GM12875 (cell line): ENCODE results near the gene POU6F2.

Experiments
- H3K4me3 ChIP-seq: one replicate; pipeline ENCODE4 v1.5.1; 2011; ENCODE audit warnings: low read depth, low read length, control low read depth
- CTCF ChIP-seq: IDR thresholded peaks from 2 replicates; pipeline ENCODE4 v1.5.1; 2011; ENCODE audit warnings: low read depth, mild to moderate bottlenecking, control low read depth, inconsistent platforms, low read length, moderate library complexity, borderline replicate concordance; ENCODE audit not compliant: insufficient read depth

The POU6F2 gene

DNA sequence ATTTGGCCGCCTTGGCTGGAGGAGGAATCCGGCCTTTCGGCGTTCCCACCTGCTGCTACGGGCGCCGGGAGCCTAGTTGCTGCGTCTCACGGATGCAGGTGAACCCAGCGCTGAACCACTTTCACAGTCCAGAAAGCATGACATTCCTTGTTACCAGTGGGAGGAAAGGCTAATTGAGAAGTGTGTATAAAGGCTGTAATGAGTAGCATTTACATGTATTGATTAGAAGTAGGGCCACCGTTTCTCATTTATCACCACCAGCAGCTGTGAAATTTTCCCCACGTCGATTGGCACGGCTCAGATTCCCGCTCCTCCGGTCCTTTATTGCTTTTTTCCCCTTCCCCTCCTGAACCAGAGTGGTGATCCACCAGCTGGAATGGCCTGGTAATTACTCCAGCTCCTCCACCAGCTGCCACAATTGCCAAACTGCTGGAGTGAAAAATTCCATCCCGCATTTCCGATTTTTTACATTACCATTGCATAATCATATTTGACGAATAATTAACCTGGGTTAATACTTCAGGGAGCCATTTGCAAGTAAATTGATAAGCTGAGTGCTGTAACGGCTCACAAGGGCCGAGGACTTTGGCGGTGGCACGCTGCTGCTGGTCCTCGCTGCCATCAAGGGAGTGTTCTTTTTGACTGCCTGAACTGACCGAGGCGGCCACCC is 153.3 kb downstream of the POU6F2 start:
- TF ChIP-seq CTCF, result no peak
- no peak overlapping the region for H3K4me3 ChIP-seq

DNA sequence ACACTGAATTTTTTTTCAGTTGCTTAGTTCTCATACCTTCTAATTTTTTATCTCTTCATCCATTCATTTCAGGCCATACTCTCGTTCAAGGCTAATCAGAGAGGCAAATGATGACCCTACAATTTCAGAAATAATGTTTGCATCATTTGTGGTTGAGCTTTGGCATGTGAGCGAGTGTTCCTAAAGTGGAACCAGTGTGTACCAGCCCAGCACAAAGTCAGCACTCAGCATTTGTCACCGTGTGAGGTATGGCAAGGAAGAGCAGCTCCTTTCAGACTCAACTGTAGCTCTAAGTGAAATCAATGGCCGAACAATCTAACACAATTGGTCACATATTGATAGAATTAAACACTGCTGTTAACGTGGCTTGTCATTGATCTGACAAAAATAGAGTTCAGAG is 154.6 kb downstream of the POU6F2 start:
- H3K4me3 ChIP-seq, result no peak overlapping the region
- no peak for TF ChIP-seq CTCF

- TF ChIP-seq CTCF, result no peak
- H3K4me3 ChIP-seq, result no peak overlapping the region
These were observed 155.4 kb downstream of the POU6F2 start for GRCh38 chr7:39133088-39133487.

- TF ChIP-seq CTCF, result no peak
- no peak overlapping the region for H3K4me3 ChIP-seq
These were observed 159.8 kb downstream of the POU6F2 start for GRCh38 chr7:39137480-39137879.

GRCh38 chr7:39142750-39143149 is 165.0 kb downstream of the POU6F2 start:
- no peak overlapping the region for H3K4me3 ChIP-seq
- TF ChIP-seq CTCF, result no peak

DNA sequence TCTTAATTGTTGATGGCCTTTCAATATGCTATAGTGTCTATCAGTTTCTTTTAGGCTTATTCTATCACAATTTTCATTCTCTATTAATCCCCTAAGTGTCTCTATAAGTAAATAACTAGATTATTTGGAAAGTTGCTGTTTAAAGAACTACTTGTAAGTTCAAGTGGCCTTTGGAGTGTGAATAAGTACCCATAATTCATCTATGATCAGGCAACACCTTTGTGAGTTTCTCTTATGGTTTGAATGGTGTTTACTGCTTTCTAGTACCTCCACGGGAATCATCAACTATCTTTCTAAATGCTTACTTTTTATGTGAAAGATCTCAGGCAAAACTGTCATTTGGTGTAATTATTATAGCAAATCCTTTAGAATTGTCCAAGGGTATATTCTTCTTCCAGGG is 166.7 kb downstream of the POU6F2 start:
- TF ChIP-seq CTCF, result no peak

DNA sequence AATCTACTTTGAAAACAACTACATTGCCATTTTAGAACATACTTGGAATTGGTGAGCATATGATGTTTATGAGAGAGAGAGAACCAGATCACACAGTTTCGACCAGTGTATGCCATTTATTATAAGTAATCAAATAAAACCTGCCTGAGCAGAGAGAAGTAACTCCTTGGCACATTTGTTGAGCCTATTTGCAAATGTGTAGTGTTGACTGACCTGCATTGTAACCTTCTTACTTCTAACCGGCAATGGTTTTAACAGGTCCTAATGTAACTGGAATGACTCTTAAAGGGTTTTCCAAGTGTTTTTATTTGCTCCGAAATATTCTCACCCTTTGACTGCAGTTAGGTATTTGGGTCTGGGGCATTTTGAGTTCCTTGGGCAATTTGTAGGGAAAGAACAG is 167.6 kb downstream of the POU6F2 start:
- no peak overlapping the region for H3K4me3 ChIP-seq
- TF ChIP-seq CTCF, result no peak

More for the DNA sequence above, 166.7 kb downstream of the POU6F2 start:
- H3K4me3 ChIP-seq, result no peak overlapping the region
